Lung (tissue), 12 donors: Measurements from ENCODE around the gene ADH7. TPM values are rescaled to one million over a fixed set of nuclear protein-coding genes. Genes with fewer than 3 reads are reported as not detected.

Experiments used
- ATAC-seq: fragments of 200-7000 bp; cut with Tn5 transposase; one replicate; pipeline ENCODE4 v1.9.1; 2020; ENCODE audit warnings: moderate number of reproducible peaks; ENCODE audit not compliant: insufficient read depth, low FRiP score
- DNase-seq, 3 donors: peaks; one replicate each; pipeline ENCODE4 v3.0.0-alpha.2; 2013 to 2017
- H3K27ac ChIP-seq, 2 donors: one replicate each; pipeline ENCODE4 v1.5.1; 2013; ENCODE audit warnings: mild to moderate bottlenecking in 2 of 2, moderate library complexity in 2 of 2, control low read depth in 1 of 2, inconsistent platforms in 1 of 2, low read depth in 1 of 2, low read length in 1 of 2
- H3K27me3 ChIP-seq, 3 donors: one replicate each; pipeline ENCODE4 v1.5.1; 2013; ENCODE audit warnings: low read length in 2 of 3; ENCODE audit not compliant: control insufficient read depth in 3 of 3, insufficient read depth in 3 of 3
- H3K36me3 ChIP-seq, 4 donors: one replicate each; pipeline ENCODE4 v1.5.1; 2013; ENCODE audit warnings: low read length in 4 of 4, mild to moderate bottlenecking in 1 of 4, moderate library complexity in 1 of 4; ENCODE audit not compliant: control insufficient read depth in 4 of 4, insufficient read depth in 4 of 4
- H3K4me1 ChIP-seq, 5 donors: one replicate each; pipeline ENCODE4 v1.5.1; 2013; ENCODE audit warnings: low read length in 5 of 5, mild to moderate bottlenecking in 2 of 5, moderate library complexity in 1 of 5; ENCODE audit not compliant: control insufficient read depth in 5 of 5, insufficient read depth in 5 of 5
- H3K4me3 ChIP-seq: one replicate; pipeline ENCODE4 v1.5.1; 2013; ENCODE audit warnings: mild to moderate bottlenecking, control low read depth, moderate library complexity
- H3K9ac ChIP-seq, 2 donors: one replicate each; pipeline ENCODE4 v1.5.1; 2013; ENCODE audit warnings: low read length in 2 of 2, control low read depth in 1 of 2; ENCODE audit not compliant: insufficient read depth in 1 of 2
- H3K9me3 ChIP-seq, 4 donors: one replicate each; pipeline ENCODE4 v1.5.1; 2013; ENCODE audit warnings: low read length in 3 of 4, mild to moderate bottlenecking in 1 of 4, moderate library complexity in 1 of 4; ENCODE audit not compliant: control insufficient read depth in 4 of 4, insufficient read depth in 3 of 4
- WGBS, 2 donors: extraction: QIAGEN DNeasy Blood & Tissue Kit; methylation state at CpG; one replicate each; pipeline ENCODE4 v1.1.7; 2013; 5-methylcytosine and 5-hydroxymethylcytosine counted together
- polyA plus RNA-seq, 2 donors: library from polyadenylated mRNA; stranded (reverse); fragments of 200-250 nt; gene quantifications; one replicate each; pipeline ENCODE4 v1.2.1, GENCODE V29; 2013
- total RNA-seq, 2 donors: library from RNA; depleted of rRNA in 1 of 2; stranded (reverse); fragments of >200 nt in 1 of 2; gene quantifications; one replicate each; pipeline ENCODE4 v1.2.1, GENCODE V29; 2014 to 2021
- TF ChIP-seq, protein P1 (sequence below): IDR thresholded peaks from 2 replicates; pipeline ENCODE4 v1.5.1; 2012; ENCODE audit warnings: mild to moderate bottlenecking; ENCODE audit errors: control extremely low read depth, extremely low read depth
- donor health status: control.
- donor health status: control.
- donor health status: Bipolar disorder and iron deficiency.
- donor health status: healthy.
- donor health status: DM: yes; HTN: yes; CAD: no.

ADH7 gene
- total and polyA plus RNA-seq, 4 donors: 0.71 to 5.4 (median 2.9) TPM

DNA sequence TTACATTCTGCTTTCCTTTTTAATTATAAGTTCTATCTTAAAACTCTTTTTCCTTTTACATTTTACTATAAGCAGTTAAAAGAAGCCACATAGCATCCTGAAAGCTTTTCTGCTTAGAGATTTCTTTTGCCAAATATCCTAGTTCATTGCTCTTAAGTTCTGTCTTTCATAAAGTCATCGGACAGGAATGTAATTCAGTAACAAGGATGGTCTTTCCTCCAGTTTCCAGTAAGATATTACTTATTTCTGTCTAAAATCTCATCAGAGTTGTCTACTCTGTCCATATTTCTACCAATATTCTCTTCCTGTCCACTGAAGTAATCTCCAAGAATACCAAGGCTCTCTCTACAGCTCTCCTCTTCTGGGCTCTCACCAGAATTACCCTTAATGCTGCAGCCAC lies 45.1 kb downstream of the ADH7 start:
- Histone ChIP-seq H3K9me3 (peaks cover 0 to 2% (median 0%) of the 10 kb centered on the region in 4 donors), H3K27me3 (no peaks in the 10 kb centered on the region), H3K36me3 (no peaks in the 10 kb centered on the region), H3K27ac (no peak overlapping the region), H3K9ac (no peak overlapping the region), H3K4me3 (no peak overlapping the region), H3K4me1 (peaks cover 0 to 3% (median 0%) of the 10 kb centered on the region in 5 donors)
- 85 to 98% methylated on average over 1 of the region's 1 CpG for WGBS, 2 donors
- ATAC-seq (no peak), DNase-seq (no peak)
- TF ChIP-seq, protein P1, sequence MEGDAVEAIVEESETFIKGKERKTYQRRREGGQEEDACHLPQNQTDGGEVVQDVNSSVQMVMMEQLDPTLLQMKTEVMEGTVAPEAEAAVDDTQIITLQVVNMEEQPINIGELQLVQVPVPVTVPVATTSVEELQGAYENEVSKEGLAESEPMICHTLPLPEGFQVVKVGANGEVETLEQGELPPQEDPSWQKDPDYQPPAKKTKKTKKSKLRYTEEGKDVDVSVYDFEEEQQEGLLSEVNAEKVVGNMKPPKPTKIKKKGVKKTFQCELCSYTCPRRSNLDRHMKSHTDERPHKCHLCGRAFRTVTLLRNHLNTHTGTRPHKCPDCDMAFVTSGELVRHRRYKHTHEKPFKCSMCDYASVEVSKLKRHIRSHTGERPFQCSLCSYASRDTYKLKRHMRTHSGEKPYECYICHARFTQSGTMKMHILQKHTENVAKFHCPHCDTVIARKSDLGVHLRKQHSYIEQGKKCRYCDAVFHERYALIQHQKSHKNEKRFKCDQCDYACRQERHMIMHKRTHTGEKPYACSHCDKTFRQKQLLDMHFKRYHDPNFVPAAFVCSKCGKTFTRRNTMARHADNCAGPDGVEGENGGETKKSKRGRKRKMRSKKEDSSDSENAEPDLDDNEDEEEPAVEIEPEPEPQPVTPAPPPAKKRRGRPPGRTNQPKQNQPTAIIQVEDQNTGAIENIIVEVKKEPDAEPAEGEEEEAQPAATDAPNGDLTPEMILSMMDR: no peak

DNA sequence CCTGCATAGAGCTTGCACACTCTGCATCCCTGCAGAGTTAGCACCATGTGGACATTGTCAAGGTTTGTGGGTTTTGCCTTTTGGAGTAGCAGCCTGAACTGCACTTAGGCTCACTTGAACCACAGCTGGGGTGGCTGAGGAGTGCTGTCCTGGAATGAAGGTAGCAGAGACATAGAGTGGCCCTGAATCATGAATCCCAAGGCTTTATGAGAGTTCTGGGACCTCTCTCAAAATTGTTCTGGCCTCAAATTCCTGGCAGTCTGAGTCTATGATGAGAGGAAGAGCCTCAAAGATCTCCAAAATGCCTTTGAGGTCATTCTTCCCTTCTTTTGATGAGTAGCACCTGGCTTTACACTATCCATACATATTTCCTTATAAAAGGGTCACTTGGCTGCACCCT lies 45.5 kb downstream of the ADH7 start:
- DNase-seq (no peak), ATAC-seq (no peak)
- no peak overlapping the region for H3K9ac ChIP-seq
- H3K4me3 ChIP-seq: no peak overlapping the region
- TF ChIP-seq, protein P1: no peak
- no peaks in the 10 kb centered on the region for H3K27me3 ChIP-seq
- H3K27ac ChIP-seq: no peak overlapping the region
- peaks cover 0 to 8% (median 0%) of the 10 kb centered on the region in 5 donors for H3K4me1 ChIP-seq
- H3K9me3 ChIP-seq: peaks cover 0 to 2% (median 0%) of the 10 kb centered on the region in 4 donors
- H3K36me3 ChIP-seq: no peaks in the 10 kb centered on the region

DNA sequence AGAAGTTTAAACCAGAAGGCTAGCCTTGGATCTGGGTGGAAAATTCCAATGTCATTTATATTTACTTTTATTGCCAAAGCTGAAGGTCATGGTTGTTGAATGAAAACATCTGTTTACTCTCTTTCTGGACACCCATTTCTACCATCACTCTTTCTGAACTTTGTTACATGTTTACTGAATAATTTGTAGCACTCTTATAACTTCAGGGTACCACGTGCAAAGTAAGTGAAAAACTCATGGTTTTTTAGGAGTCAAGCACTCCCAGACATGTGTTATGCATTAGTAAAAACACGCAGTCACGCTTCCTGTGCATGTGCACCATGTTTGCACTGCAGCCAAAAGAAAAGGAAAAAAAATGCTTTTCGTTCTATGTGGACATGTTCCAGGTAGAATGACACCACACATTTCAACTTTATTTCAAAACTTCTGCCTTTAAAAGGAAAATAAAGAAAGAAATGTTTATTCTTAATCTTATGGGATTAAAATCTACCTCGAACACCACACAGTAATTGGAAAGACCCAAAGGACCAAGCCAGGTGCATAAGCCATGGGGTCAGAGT lies 51.2 kb downstream of the ADH7 start:
- TF ChIP-seq, protein P1: no peak
- no peak overlapping the region for H3K4me3 ChIP-seq
- H3K36me3 ChIP-seq: no peaks in the 10 kb centered on the region
- no peak overlapping the region for H3K9ac ChIP-seq
- DNase-seq: peak; percentile 53 to 94 (median 92)
- WGBS, 2 donors: 15 to 19% methylated on average over 5 of the region's 5 CpGs
- ATAC-seq: no peak
- peaks cover 0 to 39% (median 0%) of the 10 kb centered on the region in 5 donors for H3K4me1 ChIP-seq
- H3K27me3 ChIP-seq: no peaks in the 10 kb centered on the region
- H3K27ac ChIP-seq: peak overlapping the region in 1 of 2 donors; percentile 56
- H3K9me3 ChIP-seq: no peaks in the 10 kb centered on the region

DNA sequence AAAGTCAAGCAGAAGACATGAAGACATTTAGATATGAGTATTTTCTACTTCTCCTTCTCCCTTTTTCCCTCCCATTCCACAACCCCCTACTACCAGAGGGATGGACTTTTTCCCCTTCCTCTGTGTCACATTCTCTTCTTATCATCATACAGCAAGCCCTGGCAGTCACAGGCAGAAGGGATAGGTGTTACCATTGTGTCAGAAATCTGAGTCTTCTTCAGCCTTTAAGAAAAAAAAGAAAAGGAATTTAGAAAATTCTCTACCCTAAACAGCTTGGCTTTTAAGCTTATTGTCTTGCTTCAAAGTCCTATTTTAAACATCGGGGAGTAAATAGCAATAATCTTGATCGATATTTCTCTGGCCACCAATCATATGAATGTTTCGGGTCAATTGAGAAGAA lies 51.7 kb downstream of the ADH7 start:
- no peak for DNase-seq
- H3K27me3 ChIP-seq: no peaks in the 10 kb centered on the region
- H3K9ac ChIP-seq: no peak overlapping the region
- TF ChIP-seq, protein P1: no peak
- H3K4me3 ChIP-seq: no peak overlapping the region
- peak overlapping the region; percentile 56 to 85 for H3K27ac ChIP-seq
- peaks cover 0 to 39% (median 0%) of the 10 kb centered on the region in 5 donors for H3K4me1 ChIP-seq
- peaks cover 0 to 4% (median 0%) of the 10 kb centered on the region in 4 donors for H3K9me3 ChIP-seq
- no peaks in the 10 kb centered on the region for H3K36me3 ChIP-seq
- WGBS, 2 donors: 81 to 84% methylated on average over 3 of the region's 3 CpGs
- no peak for ATAC-seq
